AG10803 (cell line): ENCODE data around the gene SNAP47.

Experiments
- DNase-seq: peaks from one replicate; pipeline ENCODE4 v3.0.0; 2010; ENCODE audit warnings: low read depth
- H3K4me3 ChIP-seq: 2 replicates; pipeline ENCODE4 v1.5.1; 2011; ENCODE audit warnings: mild to moderate bottlenecking, low read length, control low read depth
- CTCF ChIP-seq: conservative IDR thresholded peaks from 2 replicates; pipeline ENCODE4 v1.5.1; 2011; ENCODE audit warnings: mild to moderate bottlenecking, low read length, control low read depth, inconsistent platforms

SNAP47 gene

GRCh38 chr1:227746676-227747075 lies 11.4 kb downstream of the SNAP47 start:
- DNase-seq, result no peak
- TF ChIP-seq CTCF, result no peak
- no peak overlapping the region for H3K4me3 ChIP-seq

- no peak overlapping the region for H3K4me3 ChIP-seq
- no peak for TF ChIP-seq CTCF
- no peak for DNase-seq
These were observed 12.1 kb downstream of the SNAP47 start for GRCh38 chr1:227747382-227747781.

- no peak for DNase-seq
- TF ChIP-seq CTCF, result no peak
- no peak overlapping the region for H3K4me3 ChIP-seq
These were observed 12.8 kb downstream of the SNAP47 start for GRCh38 chr1:227747948-227748495.

DNA sequence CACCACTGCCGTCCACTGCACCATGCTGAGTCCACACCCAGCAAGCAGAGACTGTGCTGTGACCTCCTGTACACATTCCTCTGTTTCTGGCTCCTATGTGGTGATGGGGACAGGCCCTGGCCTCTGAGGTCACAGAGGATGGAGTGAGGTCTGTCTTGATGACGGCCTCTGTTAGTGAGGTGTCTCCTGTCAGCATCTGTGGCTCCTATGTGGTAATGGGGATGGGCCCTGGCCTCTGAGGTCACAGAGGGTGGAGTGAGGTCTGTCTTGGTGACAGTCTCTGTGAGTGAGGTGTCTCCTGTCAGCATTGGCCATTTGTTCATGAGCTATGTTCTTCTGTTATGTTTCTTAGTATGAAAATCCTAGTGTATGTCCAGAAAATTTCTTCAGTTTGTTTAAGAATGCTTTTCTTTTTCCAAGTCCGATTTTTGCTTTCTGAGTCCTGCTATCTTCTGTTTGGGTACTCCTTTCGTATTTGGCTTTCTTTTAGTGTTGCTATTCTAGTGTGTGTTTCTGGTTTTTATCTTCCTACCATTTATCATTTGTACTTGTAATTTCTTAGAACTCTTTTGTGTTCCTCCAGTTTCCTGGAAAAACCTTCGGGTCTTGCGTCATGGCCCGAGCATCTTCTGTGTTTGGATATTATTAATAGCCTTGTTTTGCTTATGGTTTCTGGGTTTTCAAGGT lies 13.4 kb downstream of the SNAP47 start:
- DNase-seq, result no peak
- TF ChIP-seq CTCF, result no peak
- H3K4me3 ChIP-seq, result no peak overlapping the region

DNA sequence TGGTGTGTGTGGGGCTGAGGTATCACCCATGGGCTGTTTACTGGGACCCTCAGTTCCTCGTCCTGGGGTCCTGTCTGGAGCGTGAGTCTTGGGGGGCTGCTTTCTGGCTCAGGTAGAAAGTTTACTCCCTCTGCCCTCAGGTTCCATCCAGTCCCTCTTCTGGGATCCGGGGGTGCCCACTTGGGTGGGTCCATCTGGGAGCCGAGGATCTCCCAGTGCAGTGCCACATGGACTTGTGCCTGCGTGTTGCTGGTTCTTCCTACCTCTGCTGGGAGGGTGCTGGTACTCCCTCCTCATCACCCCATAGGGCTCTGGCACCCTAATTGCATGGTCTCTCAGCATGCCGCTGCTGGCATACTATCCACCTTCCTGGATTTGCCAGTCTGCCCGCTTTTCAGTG lies 14.0 kb downstream of the SNAP47 start:
- no peak overlapping the region for H3K4me3 ChIP-seq
- TF ChIP-seq CTCF, result no peak
- no peak for DNase-seq

GRCh38 chr1:227749916-227750710 lies 14.9 kb downstream of the SNAP47 start:
- no peak for DNase-seq
- TF ChIP-seq CTCF, result no peak
- H3K4me3 ChIP-seq, result no peak overlapping the region
